Mesodermal cell (in vitro differentiated cells): ENCODE measurements around the gene CD19.
A peak's percentile ranks its signal among the peaks of the same experiment; 100 is the strongest.
"Not testable (repeated sequence)": the region's sequence is repeated elsewhere in the genome, so short reads cannot be mapped to it uniquely, and the experiment has no call there.

ENCODE experiments used
- H3K27ac ChIP-seq: 2 replicates; pipeline ENCODE4 v1.7.0; 2013; ENCODE audit warnings: mild to moderate bottlenecking, low read depth, low read length, moderate library complexity; ENCODE audit not compliant: severe bottlenecking
- H3K36me3 ChIP-seq: 2 replicates; pipeline ENCODE4 v1.7.1; 2013; ENCODE audit warnings: mild to moderate bottlenecking, low read length, moderate library complexity; ENCODE audit not compliant: control insufficient read depth, insufficient read depth
- H3K4me1 ChIP-seq: one replicate; pipeline ENCODE4 v1.7.1; 2013; ENCODE audit warnings: mild to moderate bottlenecking, low read length; ENCODE audit not compliant: insufficient read depth, control insufficient read depth, poor library complexity, severe bottlenecking
- H3K4me3 ChIP-seq: 2 replicates; pipeline ENCODE4 v1.7.0; 2013; ENCODE audit warnings: low read length, control low read depth, mild to moderate bottlenecking; ENCODE audit not compliant: insufficient read depth, poor library complexity, severe bottlenecking; ENCODE audit errors: extremely low read depth
- H3K9me3 ChIP-seq: 2 replicates; pipeline ENCODE4 v1.7.1; 2013; ENCODE audit warnings: mild to moderate bottlenecking, low read length, moderate library complexity; ENCODE audit not compliant: control insufficient read depth
- WGBS, 2 experiments: methylation state at CpG; one replicate each; pipeline ENCODE4 v1.1.5; 2013; ENCODE audit warnings: missing lambda C conversion rate in 2 of 2; ENCODE audit not compliant: insufficient coverage in 2 of 2; 5-methylcytosine and 5-hydroxymethylcytosine counted together

The CD19 gene

DNA sequence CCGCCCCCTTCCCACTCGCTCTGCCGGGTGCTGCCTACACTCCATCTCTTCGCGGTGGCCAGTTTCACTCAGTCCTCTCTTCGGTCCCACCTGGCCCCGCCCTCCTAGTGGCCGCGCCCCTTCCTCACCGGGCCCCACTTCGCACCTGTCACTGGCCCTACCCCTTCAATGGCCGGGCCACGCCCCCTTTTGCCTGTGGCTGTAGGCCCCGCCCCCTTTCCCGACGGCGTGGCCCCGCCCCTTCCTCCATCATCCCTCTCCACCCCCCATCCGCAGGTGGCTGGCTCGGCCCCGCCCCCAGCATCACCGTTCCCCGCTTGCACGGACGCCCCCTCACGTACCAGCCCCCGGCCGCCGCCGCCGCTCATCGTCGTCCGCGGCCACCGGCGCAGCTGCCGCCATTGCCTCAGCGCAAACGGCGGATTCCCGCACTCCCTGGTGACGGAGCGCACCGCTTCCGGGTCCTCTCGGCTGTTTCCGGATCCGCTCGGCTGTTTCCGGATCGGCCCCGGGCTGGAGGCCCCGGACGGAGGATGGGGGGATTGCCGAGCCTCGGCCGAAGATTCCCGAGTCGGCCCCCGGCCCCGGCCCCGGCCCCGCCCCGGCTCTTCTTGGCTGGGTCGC, 6.9 kb upstream of the CD19 start, which contains the start of gene RABEP2:
Gene RABEP2 (minus strand): TSS at position 477 of the 624 bp plus-strand sequence. CDS start 75 bp downstream, at position 402.
- WGBS, 2 experiments = 0% methylated on average over 47 to 48 of the region's 66 CpGs
- H3K27ac ChIP-seq = peak within 1 kb of the TSS; percentile 96
- no peaks in the 10 kb centered on the region for H3K9me3 ChIP-seq
- peak within 1 kb of the TSS; percentile 75 for H3K4me3 ChIP-seq
- H3K4me1 ChIP-seq = no peaks in the 10 kb centered on the region
- peaks cover 4% of the 10 kb centered on the region for H3K36me3 ChIP-seq

DNA sequence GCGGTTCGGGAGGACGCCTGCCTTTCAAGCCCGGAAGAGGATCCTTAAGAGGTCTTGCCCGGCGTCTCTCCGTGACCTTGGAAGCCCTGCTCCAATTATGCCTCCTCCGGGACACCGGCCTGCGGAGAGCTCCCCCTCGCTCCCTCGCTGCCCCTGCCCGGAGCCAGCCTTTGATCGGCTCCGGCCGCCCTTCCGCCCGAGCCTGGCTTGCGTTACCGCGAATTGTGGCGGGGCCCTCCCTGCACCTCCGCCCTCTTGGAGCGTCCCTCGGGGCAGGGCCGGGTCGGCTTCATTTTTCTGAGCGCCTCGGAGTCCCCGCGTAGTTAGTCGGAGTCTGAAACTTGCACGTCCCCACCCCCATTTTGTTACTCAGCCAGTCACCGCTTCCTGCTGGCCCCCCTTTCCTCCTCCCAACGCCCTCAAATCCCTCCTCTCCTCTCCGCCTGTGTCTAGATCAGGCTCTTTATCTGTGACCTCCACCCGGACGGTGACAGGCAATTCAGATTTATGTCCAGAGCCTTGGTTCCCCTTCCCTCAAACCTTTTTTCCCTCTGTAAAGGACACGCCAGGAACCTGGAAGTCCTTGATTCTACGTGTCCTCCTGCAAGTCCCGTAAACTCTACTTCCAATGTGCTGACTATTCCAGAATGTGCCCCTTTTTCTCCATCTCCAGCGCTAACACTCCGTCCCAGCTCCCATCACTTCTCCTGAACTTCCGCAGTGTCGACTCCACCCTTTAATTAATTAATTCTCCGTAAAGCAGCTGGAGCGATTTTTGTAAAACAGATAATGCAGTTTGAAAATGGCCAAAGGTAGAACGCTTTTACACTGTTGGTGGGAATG, 6.2 kb upstream of the CD19 start:
- WGBS, 2 experiments = 1 to 2% methylated on average over 38 to 42 of the region's 48 CpGs
- Histone ChIP-seq H3K36me3 (peaks cover 4% of the 10 kb centered on the region), H3K4me3 (peak overlapping the region; percentile 75), H3K9me3 (no peaks in the 10 kb centered on the region), H3K27ac (peak overlapping the region; percentile 96), H3K4me1 (no peaks in the 10 kb centered on the region)

DNA sequence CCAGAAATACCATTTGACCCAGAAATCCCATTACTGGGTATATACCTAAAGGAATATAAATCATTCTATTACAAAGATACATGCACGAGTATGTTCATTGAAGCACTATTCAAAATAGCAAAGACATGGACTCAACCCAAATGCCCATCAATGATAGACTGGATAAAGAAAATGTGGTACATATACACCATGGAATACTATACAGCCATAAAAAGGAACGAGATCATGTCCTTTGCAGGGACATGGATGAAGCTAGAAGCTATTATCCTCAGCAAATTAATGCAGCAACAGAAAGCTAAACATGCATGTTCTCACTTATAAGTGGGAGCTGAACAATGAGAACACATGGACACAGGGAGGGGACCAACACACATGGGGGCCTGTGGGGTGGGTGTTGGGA, 5.5 kb upstream of the CD19 start:
- H3K4me3 ChIP-seq = peak overlapping the region; percentile 75
- no CpG with 5 or more reads among the region's 2 CpGs for WGBS, 2 experiments
- not testable (repeated sequence) for H3K4me1 ChIP-seq, H3K36me3 ChIP-seq, H3K9me3 ChIP-seq, H3K27ac ChIP-seq

DNA sequence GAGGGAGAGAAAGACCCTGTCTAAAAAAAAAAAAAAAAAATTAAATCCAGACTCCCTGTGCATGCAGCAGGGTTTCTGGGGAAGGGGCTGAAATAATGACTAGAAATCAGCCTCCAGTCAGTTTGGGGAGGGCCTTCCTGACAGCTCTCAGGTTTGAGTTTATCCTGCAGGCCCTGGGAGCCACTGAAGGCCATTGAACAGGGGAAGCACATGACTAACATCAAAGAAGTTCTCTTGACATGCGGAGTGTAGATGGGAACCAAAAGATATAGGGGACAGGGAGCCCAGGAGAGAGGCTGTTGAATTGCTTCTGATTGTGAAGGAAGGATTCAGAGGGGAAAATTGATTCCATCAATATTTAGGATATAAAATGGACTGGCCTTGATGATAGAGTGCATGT, 4.0 kb upstream of the CD19 start:
- Histone ChIP-seq H3K4me3 (no peak overlapping the region), H3K27ac (no peak overlapping the region), H3K4me1 (no peaks in the 10 kb centered on the region), H3K36me3 (no peaks in the 10 kb centered on the region), H3K9me3 (no peaks in the 10 kb centered on the region)
- 67 to 100% methylated on average over 1 of the region's 1 CpG for WGBS, 2 experiments

DNA sequence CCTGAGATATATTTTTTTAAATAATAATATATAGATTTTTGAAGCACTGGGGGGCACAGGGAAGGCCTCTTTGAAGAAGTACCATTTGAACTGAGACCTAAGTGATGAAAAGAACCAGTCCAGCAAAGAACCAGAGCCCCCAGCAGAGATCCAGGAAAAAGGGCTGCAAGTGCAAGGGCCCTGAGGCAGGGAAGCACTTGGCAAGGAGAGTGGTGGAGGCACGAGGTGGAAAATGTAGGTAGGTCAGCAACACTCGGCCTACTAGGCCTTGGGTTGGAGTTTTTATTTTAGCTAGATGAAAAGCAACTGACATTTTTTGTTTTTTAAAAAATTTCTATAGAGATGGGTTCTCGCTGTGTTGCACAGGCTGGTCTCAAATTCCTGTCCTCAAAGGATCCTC, 1.6 kb upstream of the CD19 start:
- Histone ChIP-seq H3K9me3 (no peaks in the 10 kb centered on the region), H3K36me3 (no peaks in the 10 kb centered on the region), H3K4me3 (no peak overlapping the region), H3K27ac (no peak overlapping the region), H3K4me1 (no peaks in the 10 kb centered on the region)
- 91 to 100% methylated on average over 2 to 3 of the region's 3 CpGs for WGBS, 2 experiments

DNA sequence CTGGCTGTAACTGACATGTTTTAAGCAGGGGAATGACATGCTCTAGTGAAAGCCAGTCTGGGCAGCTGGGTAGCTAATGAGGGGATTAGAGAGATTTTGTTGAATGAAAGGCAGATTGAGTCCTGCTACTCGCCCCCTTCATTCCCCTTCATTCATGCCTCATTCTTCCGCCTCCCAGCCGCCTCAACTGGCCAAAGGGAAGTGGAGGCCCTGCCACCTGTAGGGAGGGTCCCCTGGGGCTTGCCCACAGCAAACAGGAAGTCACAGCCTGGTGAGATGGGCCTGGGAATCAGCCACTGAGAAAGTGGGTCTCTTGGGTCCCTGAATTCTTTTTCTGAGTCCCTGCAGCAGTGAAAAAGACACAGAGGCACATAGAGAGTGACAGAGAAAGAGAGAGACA, 1.1 kb upstream of the CD19 start:
- Histone ChIP-seq H3K27ac (no peak overlapping the region), H3K4me3 (no peak overlapping the region), H3K9me3 (no peaks in the 10 kb centered on the region), H3K36me3 (no peaks in the 10 kb centered on the region), H3K4me1 (no peaks in the 10 kb centered on the region)
- WGBS, 2 experiments = 20 to 93% methylated on average over 1 to 2 of the region's 3 CpGs

DNA sequence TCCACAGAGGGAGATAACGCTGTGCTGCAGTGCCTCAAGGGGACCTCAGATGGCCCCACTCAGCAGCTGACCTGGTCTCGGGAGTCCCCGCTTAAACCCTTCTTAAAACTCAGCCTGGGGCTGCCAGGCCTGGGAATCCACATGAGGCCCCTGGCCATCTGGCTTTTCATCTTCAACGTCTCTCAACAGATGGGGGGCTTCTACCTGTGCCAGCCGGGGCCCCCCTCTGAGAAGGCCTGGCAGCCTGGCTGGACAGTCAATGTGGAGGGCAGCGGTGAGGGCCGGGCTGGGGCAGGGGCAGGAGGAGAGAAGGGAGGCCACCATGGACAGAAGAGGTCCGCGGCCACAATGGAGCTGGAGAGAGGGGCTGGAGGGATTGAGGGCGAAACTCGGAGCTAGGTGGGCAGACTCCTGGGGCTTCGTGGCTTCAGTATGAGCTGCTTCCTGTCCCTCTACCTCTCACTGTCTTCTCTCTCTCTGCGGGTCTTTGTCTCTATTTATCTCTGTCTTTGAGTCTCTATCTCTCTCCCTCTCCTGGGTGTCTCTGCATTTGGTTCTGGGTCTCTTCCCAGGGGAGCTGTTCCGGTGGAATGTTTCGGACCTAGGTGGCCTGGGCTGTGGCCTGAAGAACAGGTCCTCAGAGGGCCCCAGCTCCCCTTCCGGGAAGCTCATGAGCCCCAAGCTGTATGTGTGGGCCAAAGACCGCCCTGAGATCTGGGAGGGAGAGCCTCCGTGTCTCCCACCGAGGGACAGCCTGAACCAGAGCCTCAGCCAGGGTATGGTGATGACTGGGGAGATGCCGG, 769 bp downstream of the CD19 start:
- no peaks in the 10 kb centered on the region for H3K9me3 ChIP-seq
- WGBS, 2 experiments = 92 to 93% methylated on average over 14 to 17 of the region's 20 CpGs

DNA sequence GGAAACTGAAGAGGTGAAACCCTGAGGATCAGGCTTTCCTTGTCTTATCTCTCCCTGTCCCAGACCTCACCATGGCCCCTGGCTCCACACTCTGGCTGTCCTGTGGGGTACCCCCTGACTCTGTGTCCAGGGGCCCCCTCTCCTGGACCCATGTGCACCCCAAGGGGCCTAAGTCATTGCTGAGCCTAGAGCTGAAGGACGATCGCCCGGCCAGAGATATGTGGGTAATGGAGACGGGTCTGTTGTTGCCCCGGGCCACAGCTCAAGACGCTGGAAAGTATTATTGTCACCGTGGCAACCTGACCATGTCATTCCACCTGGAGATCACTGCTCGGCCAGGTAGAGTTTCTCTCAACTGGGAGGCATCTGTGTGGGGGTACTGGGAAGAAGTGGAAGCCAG, 1.4 kb downstream of the CD19 start:
- H3K4me3 ChIP-seq = no peak overlapping the region
- WGBS, 2 experiments = 86 to 96% methylated on average over 7 to 8 of the region's 8 CpGs
- H3K4me1 ChIP-seq = no peaks in the 10 kb centered on the region
- H3K9me3 ChIP-seq = no peaks in the 10 kb centered on the region
- H3K36me3 ChIP-seq = no peaks in the 10 kb centered on the region
- H3K27ac ChIP-seq = no peak overlapping the region

More for the DNA sequence above, 769 bp downstream of the CD19 start:
- Histone ChIP-seq H3K36me3 (no peaks in the 10 kb centered on the region), H3K4me1 (no peaks in the 10 kb centered on the region), H3K27ac (no peak overlapping the region), H3K4me3 (no peak overlapping the region)

DNA sequence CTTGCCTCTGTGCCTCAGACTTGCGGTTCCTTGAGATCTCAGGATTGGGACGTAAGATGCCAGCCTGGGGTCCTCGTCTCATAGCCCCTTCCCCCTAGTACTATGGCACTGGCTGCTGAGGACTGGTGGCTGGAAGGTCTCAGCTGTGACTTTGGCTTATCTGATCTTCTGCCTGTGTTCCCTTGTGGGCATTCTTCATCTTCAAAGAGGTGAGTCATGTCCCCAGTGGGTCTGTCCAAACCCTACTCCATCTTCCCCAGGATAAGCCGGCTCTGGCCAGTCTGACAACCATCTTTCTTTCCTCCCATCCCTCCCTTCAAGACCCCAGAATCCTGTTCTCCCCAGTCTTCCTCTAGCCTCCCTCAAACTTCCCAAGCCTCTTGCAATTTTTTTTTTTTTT, 3.6 kb downstream of the CD19 start:
- H3K4me3 ChIP-seq = no peak overlapping the region
- no peaks in the 10 kb centered on the region for H3K9me3 ChIP-seq
- no peaks in the 10 kb centered on the region for H3K4me1 ChIP-seq
- 94 to 100% methylated on average over 3 to 4 of the region's 4 CpGs for WGBS, 2 experiments
- no peaks in the 10 kb centered on the region for H3K36me3 ChIP-seq
- H3K27ac ChIP-seq = no peak overlapping the region

DNA sequence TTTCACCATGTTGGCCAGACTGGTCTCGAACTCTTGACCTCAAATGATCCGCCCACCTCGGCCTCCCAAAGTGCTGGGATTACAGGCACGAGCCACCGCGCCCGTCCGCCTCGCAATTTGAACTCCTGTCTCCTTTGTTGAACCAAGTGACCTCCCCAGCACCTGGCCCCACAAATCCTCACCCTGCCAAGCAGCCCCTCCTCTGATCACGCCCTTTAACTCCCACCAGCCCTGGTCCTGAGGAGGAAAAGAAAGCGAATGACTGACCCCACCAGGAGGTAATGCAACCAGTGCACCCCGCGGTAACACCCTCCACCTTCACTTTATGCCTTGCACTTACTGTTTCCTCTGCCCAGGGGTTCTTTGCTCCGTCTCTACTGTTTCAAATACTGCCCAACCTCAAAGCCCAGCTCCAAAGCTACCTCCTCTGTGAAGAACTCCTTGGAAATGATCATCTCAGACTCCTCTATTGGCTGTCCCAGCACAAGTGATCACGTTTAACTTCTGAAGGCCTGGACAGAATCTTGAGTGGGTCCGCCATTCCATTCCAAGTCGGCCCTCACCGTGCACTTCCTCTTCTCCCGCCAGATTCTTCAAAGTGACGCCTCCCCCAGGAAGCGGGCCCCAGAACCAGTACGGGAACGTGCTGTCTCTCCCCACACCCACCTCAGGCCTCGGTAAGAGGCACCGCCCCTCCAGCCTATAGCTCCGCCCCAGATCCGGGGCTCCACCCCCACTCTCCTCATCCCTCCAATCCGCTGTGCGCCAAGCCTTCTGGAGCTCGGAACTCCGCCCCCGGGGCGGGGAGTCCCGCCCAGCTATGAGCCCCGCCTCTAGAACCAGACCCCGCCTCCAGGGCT, 4.4 kb downstream of the CD19 start:
- no peak overlapping the region for H3K4me3 ChIP-seq
- no peaks in the 10 kb centered on the region for H3K9me3 ChIP-seq
- H3K27ac ChIP-seq = no peak overlapping the region
- no peaks in the 10 kb centered on the region for H3K4me1 ChIP-seq
- H3K36me3 ChIP-seq = no peaks in the 10 kb centered on the region
- WGBS, 2 experiments = 88 to 89% methylated on average over 30 to 35 of the region's 36 CpGs
